CD4-positive, alpha-beta T cell treated with Interleukin-4 for 4 hours (primary cell): ENCODE results near the gene USP48.
"Not testable (repeated sequence)": the region's sequence is repeated elsewhere in the genome, so short reads cannot be mapped to it uniquely, and the experiment has no call there.

Experiments used
- DNase-seq: peaks from one replicate; pipeline ENCODE4 v3.0.0-alpha.2; 2020

Gene USP48

DNA sequence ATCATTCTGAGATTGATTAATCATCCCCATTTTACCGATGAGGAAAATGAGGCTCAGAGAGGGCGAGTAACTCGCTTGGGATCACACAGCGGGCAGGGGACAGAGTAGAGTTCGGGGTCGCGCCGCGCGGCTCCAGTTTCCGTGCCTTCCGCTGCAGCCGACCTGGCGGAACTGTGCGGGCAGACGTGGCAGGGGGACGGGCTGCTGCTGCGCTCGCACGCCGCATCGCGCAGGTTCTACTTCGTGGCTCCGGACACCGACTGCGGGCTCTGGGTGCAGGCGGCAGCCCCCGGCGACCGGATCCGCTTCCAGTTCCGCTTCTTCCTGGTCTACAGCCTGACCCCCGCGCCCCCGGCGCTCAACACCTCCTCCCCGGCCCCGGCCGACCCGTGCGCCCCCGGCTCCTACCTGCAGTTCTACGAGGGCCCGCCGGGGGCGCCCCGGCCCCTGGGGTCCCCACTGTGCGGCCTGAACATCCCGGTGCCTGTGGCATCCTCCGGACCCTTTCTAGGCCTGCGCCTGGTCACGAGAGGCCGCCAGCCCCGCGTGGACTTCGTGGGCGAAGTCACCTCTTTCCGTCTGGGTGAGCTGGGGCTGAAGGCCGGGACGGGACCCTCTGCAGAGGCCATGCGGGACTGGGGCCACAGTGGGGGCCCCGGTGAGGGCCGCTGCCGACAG is 31.4 kb upstream of the USP48 start:
- no peak for DNase-seq

GRCh38 chr1:21813542-21813941 is 30.6 kb upstream of the USP48 start:
- DNase-seq = no peak

GRCh38 chr1:21811875-21812305 is 28.9 kb upstream of the USP48 start, which contains the start of gene LDLRAD2:
Gene LDLRAD2 (plus strand): TSS chr1:21812265. CDS start chr1:21812452, 187 bp downstream.
- DNase-seq = no peak

DNA sequence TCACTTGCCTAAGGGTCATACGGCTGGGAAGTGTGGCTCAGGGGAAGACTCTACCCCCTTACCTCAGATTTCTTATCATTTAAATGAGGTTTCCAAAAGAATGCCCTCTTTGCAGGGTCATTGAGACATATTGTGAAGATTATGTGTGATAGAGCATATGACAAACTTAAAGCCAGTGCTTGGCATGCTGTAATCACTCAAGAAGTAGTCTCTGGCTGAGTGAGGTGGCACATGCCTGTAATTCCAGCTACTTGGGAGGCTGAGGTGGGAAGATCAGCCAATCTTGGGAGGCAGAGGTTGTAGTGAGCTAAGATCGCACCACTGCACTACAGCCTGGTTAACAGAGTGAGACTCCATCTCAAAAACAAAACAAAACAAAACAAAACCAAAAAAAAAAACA is 21.6 kb upstream of the USP48 start:
- DNase-seq = no peak

GRCh38 chr1:21801100-21801499 is 18.2 kb upstream of the USP48 start:
- DNase-seq = no peak

DNA sequence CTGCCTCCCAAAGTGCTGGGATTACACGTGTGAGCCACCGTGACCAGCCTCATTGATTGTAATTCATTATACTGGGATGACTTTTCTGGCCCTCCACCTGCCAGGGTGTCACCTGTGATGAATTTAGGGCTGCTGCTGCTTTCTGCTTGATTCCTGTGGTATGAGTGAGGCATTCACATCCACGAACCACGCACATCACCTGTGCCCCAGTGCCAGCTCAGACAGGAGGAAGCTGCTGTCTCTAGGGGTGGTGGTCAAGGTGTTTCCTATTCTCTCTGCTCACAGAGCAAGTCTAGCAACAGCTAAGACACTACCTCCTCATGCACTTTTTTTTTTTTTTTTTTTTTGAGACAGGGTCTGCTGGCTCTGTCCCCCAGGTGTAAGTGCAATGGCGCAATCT is 16.8 kb upstream of the USP48 start:
- DNase-seq = no peak

- DNase-seq = no peak
Observed at GRCh38 chr1:21795075-21795474, 12.1 kb upstream of the USP48 start.

DNA sequence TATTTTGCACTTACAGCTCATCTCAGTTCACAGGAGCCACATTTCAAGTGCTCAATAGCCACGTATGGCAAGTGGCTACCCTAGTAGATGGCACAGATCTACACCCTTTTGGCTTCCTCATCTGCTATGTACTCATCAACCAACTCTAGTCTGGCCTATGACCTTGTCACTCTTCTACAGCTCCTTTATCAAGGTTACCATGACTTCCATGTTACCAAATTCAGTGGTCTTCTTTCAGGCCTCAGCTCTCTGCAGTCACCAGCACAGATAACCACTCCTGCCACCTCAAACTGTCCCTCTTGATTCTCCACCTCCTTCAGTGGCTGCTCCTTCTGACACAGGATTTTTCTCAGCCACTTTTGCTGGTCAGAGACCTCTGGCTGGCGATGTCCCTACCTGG is 11.7 kb upstream of the USP48 start:
- DNase-seq = no peak

GRCh38 chr1:21793104-21793503 is 10.2 kb upstream of the USP48 start:
- no peak for DNase-seq

DNA sequence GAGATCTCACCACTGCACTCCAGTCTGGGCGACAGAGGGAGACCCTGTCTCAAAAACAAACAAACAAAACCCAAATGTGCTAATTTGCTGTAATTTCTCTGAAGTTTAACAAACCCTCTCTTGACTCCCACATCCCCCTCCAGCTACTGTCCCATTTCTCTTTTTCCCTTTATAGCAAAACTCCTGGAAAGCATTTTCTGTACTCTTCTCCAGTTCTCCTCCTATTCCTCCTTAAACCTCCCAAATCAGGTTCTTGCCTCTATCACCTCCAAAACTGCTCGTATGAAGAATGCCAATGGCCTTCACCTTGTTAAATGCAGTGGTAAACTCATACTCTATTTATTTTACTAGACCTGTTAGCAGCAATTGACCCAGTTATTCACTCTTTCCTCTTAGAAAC is 3.7 kb upstream of the USP48 start:
- no peak for DNase-seq

- DNase-seq = not testable (repeated sequence)
Observed at GRCh38 chr1:21785764-21786163, 2.8 kb upstream of the USP48 start.

DNA sequence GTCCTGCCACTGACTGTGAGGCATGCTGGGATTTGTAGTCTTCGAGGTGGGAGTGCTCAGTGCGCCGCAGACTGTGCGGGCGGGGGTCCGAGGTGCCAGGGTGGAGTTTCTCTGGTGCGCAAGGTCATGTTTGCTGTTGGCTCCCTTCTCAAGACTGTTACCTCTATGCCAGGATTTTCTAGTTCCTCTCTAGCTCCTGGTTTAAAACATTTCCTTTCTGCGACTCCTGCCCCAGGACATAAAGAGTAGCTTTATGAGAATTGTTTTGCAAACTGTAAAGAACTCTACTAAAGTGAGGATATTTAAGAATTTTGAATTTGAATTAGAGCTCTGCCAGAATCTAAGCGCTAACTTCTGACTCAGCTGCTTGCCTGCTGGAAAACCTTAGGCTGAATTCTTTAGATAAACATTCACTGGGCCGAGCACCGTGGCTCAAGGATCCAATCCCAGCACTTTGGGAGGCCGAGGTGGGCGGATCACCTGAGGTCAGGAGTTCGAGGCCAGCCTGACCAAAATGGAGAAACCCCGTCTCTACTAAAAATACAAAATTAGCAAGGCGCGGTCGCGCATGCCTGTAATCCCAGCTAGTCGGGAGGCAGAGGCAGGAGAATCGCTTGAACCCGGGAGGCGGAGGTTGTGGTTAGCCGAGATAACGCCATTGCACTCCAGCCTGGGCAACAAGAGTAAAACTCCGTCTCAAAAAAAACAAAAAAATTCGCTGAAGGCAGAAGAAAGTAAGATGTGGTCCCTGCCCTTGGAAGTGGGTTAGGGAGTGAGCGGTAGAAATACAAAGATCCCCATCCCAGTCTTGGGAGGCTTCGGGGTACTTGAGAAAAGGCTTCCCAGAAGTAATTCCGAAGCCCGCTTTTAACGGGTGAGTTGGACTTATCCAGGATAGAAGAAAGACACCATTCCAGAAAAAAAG is 992 bp upstream of the USP48 start:
- DNase-seq = no peak

- DNase-seq = peak; percentile 52
Observed at GRCh38 chr1:21782349-21782867, 541 bp downstream of the USP48 start.

DNA sequence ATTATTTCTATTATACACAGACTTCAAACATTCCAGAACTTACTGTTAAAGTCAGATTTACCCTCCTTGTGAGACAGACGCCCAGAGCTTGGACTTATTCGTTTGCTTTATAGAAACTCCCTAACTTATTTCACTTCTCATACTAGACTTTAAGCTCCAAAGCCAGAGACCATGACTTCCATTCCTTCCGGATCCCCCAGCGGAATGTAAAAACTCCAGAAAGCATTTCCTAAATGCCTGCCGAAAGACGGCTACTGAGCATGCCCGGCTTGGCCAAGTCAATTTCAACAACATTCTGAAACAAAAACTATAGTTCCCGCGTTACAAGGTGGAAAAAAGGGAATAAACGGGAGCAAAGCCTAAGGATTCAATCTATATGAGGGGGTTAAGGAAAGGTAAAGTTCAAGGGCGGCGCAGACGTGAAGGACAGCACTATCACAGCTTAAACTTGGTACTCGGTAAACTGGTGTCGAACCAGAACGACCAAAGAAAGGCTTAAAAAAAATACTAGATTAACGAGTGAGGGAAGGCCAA is 1.1 kb downstream of the USP48 start:
- DNase-seq = no peak

GRCh38 chr1:21779613-21780521 is 3.1 kb downstream of the USP48 start:
- peak; percentile 47 for DNase-seq

DNA sequence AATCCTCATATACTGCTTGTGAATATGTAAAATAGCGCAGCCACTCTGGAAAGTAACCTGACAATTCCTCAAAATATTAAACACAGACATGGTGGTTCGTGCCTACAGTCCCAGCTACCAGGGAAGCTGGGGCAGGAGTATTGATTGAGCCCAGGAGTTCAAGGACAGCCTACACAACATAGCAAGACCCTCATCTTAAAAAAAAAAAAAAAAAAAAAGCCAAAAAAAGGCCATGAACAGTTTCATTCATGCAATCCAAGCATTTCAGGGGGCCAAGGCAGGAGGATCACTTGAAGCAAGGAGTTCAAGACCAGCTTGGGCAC is 4.6 kb downstream of the USP48 start:
- no peak for DNase-seq

GRCh38 chr1:21776925-21777324 is 6.0 kb downstream of the USP48 start:
- DNase-seq = not testable (repeated sequence)

- no peak for DNase-seq
Observed at GRCh38 chr1:21775985-21776562, 6.9 kb downstream of the USP48 start.

DNA sequence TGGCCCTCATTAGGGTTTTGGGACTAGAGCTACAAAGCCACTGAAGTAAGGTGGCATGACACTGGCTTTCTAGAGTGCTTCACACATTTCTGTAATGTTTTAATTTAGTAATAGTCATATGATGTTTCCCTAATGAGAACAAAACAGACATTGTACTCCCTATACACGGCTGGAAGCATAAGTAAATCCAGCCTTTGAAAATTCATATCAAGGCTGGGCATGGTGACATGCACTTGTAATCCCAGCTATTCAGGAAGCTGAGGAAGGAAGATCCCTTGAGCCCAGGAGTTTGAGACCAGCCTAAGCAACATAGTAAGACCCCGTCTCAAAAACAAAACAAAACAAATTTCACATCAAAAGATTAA is 7.4 kb downstream of the USP48 start:
- no peak for DNase-seq

GRCh38 chr1:21774835-21775549 is 8.0 kb downstream of the USP48 start:
- DNase-seq = no peak

DNA sequence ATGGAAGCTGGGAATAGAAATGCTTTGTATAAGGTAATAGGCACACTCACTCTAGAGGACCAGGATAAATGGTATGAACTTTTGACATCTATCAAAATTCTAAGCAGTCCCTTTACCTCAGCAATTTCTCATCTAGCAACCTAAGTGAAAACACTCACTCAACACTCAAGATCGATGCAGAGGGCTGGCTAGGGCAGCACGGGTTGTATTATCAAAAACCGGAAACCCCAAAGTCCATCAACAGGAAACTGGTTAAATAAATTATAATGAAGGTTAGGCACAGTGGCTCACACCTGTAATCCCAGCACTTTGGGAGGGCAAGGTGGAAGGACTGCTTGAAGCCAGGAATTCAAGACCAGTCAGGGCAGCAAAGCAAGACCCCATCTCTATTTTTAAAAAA is 9.4 kb downstream of the USP48 start:
- peak; percentile 46 for DNase-seq

DNA sequence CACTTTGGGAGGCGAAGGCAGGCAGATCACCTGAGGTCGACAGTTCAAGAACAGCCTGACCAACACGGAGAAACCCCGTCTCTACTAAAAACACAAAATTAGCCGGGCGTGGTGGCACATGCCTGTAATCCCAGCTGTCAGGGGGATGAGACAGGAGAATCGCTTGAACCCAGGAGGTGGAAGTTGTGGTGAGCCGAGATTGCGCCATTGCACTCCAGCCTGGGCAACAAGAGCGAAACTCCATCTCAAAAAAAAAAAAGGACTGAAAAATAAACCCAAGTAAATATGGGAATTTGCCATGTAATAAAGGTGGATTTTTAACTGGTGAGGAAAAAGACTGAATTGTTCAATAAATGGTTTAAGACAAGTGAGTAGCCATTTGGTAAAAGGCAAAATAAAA is 11.3 kb downstream of the USP48 start:
- not testable (repeated sequence) for DNase-seq
